Activated T-helper 2 cell treated with anti-CD3 and anti-CD28 coated beads, Interferon-gamma antibody, Interleukin-2, Interleukin-4, amounts not matched to agents 10 μg/mL and 5 μg/mL and 100 μg/mL, durations not matched to agents 14 hours and 24 hours and 36 hours (primary cell): ENCODE measurements around the gene LRRN2. TPM values are rescaled to one million over a fixed set of nuclear protein-coding genes. Genes with fewer than 3 reads are reported as not detected.

ENCODE experiments used
- DNase-seq: peaks from one replicate; pipeline ENCODE4 v3.0.0; 2021; ENCODE audit warnings: low spot score
- H3K27ac Mint-ChIP-seq: one replicate; pipeline ENCODE4 v1.8.0; 2021; ENCODE audit warnings: mixed read lengths
- H3K27me3 Mint-ChIP-seq: one replicate; pipeline ENCODE4 v1.8.0; 2021; ENCODE audit warnings: low read depth, mixed read lengths
- H3K36me3 Mint-ChIP-seq: one replicate; pipeline ENCODE4 v1.8.0; 2021; ENCODE audit warnings: low read depth, mixed read lengths
- H3K4me1 Mint-ChIP-seq: one replicate; pipeline ENCODE4 v1.8.0; 2021; ENCODE audit warnings: low read depth, mixed read lengths
- H3K4me3 Mint-ChIP-seq: one replicate; pipeline ENCODE4 v1.8.0; 2021; ENCODE audit warnings: low read depth, mild to moderate bottlenecking, moderate library complexity, mixed read lengths
- H3K9me3 Mint-ChIP-seq: one replicate; pipeline ENCODE4 v1.8.0; 2021; ENCODE audit warnings: mixed read lengths
- intact Hi-C: fragments of 100-400 bp; cut with micrococcal nuclease; formaldehyde crosslinking; loops from one replicate; pipeline ENCODE4 v1.15.1; 2023
- total RNA-seq: library from RNA; stranded (reverse); gene quantifications from 2 replicates; pipeline ENCODE4 v1.2.3, GENCODE V29; 2022

Gene LRRN2
- total RNA-seq, 1 donor from 2014 or later: not detected

DNA sequence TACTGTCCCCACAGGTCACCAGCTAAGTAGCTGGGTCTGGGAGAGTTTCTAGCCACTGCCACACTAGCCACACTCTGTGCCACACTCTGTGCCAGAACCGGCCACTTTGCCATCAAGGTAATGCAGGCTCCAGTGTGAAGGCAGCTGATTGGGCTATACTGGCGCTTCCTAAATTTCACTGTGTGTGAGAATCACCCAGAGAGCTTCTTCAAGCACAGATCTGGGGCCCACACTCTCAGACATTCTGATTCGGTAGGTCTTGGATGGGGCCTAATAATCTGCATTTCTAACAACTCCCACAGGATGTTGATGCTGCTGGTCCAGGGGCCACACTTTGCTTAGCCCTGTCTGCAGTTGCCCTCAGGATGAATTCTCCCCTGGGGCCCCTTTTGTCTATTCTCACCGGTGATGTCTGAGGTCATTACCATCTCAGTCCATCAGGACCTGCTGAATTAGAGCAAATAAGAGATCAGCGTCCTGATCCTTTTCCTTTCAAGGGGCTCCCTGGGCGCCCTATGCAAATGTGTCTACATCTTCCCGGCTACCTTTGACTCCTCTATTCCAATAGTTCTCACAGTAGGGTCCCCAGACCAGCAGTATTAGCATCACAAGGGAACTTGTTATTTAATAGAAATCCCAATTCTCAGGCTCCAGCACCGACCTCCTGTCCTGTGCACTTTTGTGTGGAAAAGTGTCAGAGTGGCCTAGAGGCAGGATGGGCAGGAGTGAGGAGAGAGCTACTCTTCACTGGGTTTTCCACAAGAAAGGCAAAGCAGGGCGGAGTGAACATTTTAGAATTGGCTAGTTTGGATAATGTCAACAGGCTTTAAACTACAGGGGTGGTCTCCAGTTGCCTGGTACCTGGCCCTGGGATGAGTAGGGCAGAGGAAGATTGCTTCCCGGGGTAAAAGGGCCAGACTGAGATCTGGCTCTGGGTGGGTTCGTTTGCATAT, 24.7 kb upstream of the LRRN2 start:
- Mint-ChIP-seq H3K9me3 (no peaks in the 10 kb centered on the region), H3K36me3 (no peaks in the 10 kb centered on the region), H3K4me1 (peaks cover 7% of the 10 kb centered on the region), H3K27ac (no peak overlapping the region), H3K4me3 (no peak overlapping the region), H3K27me3 (peaks cover 39% of the 10 kb centered on the region)
- intact Hi-C loops: no loop called here
- no peak for DNase-seq

DNA sequence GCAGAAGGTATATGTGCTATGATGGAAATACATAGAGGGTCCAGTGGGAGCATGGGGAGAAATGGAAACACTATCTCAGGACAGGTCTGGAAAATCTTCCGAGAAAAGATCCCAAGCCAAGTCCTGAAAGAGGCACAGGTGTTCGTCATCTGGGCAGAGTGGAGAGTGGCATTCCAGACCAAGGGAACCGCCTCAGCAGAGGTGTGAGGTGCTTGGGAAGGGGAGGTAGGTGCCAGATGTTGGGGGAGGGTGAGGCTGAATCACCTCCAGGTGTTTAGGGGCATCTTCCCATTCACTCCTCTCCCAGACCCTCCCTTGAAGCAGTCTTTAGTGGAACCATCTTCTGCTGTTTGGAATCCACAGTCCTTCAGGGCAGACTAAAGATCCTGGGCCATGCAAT, 23.5 kb upstream of the LRRN2 start:
- Mint-ChIP-seq H3K4me1 (peaks cover 7% of the 10 kb centered on the region), H3K9me3 (no peaks in the 10 kb centered on the region), H3K27ac (no peak overlapping the region), H3K27me3 (peaks cover 36% of the 10 kb centered on the region), H3K36me3 (no peaks in the 10 kb centered on the region), H3K4me3 (no peak overlapping the region)
- DNase-seq: no peak
- intact Hi-C loops: no loop called here

DNA sequence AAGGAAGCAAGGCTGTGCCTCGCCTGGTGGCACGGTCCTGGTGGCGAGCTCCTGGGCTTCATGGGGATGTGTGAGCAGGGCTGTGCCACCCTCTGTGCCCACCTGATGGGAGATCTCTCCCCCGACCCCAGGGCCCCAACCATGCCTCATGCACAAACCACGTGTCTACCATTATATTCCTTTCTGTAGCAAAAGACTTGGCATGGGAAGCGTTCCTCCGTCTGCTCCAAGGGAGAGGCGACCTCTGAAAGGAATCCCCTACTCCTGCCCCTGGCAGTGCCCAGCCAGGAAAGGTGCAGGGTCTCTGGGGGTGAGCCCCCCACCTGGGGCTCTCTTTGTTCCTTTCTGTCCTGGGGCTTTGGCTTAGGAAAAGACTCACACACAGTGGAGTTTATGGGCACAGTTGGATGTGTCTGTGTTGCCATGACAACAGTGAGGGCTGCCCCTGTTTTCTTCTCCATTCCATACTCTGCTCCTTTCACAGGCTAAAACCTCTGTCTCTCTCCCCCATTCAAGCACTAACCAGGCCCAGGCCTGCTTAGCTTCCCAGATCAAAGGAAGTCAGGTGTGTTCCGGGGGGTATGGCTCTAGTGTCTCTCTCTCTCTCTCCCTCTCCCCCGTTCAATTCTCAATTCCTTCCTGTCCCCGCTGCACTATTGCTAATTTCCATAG, 21.4 kb upstream of the LRRN2 start:
- Mint-ChIP-seq H3K4me1 (peaks cover 7% of the 10 kb centered on the region), H3K9me3 (no peaks in the 10 kb centered on the region), H3K36me3 (no peaks in the 10 kb centered on the region), H3K27me3 (peaks cover 20% of the 10 kb centered on the region), H3K27ac (no peak overlapping the region), H3K4me3 (no peak overlapping the region)
- no peak for DNase-seq
- intact Hi-C loops: no loop called here

DNA sequence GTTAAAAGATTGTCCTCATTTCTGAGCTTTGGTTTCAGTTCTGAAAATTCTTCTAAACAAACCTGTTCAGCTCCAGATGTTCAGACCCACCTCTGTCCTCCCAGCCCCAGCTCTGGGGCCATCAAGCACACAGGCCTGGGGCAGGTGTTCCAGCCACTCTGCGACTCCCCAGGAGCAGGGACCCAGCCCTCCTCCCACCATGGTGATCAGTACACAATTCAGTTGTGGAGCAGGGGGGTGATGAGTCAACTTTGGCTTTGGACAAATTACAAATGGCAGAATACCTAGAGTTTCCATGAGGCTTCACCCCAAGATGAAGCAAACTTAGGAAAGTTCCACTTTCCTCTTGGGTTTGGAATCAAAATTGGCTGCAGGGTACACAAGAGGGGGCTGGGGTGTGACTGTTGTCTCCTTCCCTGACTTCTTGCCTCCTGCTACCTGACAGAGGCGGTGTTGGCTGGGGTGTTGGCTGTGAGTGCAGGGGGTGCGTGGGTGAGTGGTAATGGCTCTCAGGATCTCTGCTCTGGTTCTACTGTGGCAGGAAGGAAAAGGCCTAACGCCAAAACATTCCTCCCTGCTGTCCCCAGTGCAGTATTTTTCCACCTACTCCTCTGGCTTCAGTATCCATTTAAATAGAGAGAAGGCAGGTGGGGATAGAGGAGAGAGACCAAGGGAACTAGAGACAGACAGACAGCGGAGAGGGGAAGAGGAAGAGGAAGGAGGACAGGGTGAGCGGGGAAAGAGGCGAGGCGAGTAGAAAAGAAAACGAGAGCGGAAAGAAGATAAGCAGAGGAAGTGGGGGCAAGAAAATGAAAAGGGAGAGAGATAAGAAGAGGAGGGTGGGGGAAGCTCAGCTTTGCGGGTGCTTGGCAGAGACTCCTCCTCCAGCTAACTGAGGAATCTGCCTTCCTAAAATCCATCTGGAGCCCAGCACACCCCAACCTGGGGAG, 20.6 kb upstream of the LRRN2 start:
- Mint-ChIP-seq H3K36me3 (no peaks in the 10 kb centered on the region), H3K27ac (no peak overlapping the region), H3K9me3 (no peaks in the 10 kb centered on the region), H3K4me3 (no peak overlapping the region), H3K4me1 (peaks cover 7% of the 10 kb centered on the region), H3K27me3 (peaks cover 16% of the 10 kb centered on the region)
- no peak for DNase-seq
- intact Hi-C loops: no loop called here

DNA sequence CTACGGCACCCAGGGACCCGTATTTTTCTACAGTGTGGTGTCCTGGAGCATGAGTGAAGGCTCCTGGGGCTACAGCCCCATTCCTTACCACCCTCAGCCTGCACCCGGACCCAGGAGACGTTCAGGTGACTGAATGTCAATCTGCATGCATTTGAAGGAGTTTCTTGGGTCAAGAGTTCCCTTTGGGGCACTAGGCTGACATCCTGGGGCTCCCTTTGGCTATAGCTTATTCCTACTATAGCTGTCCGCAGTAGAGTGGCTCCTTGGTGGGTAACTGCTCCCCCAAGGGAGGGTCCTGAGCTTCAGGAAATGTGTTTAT, 19.9 kb upstream of the LRRN2 start:
- intact Hi-C loops: no loop called here
- Mint-ChIP-seq H3K9me3 (no peaks in the 10 kb centered on the region), H3K27ac (no peak overlapping the region), H3K4me3 (no peak overlapping the region), H3K4me1 (peaks cover 7% of the 10 kb centered on the region), H3K36me3 (no peaks in the 10 kb centered on the region), H3K27me3 (peaks cover 9% of the 10 kb centered on the region)
- DNase-seq: no peak

DNA sequence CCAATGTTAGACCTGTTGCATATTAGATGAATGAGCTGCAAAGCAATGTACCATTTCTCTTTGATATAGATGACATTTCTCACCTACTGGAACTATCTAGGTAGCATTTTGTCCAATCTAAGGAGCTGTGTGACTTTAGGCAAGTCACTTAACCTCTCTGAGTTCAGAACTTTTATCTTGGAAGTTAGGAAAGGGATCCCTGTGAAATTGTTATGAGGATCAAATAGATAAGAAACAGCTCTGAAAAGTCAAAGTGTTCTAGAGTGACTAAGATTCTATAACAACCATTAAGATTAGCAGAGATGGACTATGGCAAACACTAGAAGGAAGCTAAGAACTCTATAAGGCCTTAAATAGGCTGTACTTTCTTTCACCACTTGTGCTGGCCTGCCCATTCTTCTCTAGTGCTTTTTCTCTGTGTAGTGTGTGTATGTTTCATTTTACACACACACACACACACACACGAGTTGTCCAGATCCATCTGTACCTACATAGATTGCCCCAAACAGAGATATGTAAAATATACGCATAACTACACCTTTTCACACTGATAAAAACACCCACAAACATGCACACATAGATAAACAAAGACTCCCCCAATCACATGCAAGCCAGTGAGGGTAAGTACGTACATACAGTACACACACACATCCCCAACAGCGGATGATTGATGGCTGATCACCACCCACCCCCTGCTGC, 19.4 kb upstream of the LRRN2 start:
- DNase-seq: no peak
- no peak overlapping the region for H3K4me3 Mint-ChIP-seq

DNA sequence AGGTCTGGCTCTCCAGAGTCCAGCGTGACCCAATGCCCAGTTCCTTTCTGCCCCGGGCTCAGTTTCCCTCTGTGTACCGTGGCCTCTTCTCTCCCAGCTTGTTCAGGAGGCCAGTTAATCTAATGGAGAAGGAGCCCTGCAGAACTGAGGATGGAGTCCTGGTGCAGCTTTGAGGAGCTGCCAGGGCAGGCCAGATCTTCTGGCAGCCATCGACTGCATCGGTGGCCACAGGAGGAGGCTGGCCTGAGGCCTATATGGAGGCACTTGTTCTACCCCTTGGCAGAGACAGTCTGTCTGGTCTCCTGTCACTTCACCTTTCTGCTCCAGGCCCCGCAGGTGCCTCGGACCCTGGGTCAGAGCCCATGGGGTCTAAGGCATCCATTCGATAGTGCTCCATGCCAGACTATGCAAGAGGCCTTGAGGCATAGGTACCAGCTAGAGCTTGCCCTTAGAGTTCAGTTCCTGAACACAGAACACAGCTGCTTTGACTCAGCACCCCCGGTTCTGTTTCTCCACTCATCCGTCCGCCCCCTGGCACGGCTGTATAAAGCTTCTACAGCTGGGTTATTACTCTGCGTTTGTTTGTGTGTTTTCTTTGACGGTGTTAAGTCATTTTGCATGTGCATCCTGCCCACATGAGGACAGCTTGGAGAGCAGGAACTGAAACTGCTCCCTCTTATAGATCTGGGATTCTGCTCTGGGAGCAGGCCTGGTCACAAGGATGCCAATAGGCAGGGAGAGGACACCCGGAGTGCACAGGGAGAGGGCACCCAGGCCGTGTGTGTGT, 18.5 kb upstream of the LRRN2 start:
- Mint-ChIP-seq H3K9me3 (no peaks in the 10 kb centered on the region), H3K4me1 (peaks cover 10% of the 10 kb centered on the region), H3K27ac (no peak overlapping the region), H3K27me3 (peaks cover 4% of the 10 kb centered on the region), H3K4me3 (no peak overlapping the region), H3K36me3 (no peaks in the 10 kb centered on the region)
- intact Hi-C loops: no loop called here
- DNase-seq: no peak

More for the DNA sequence above, 19.4 kb upstream of the LRRN2 start:
- Mint-ChIP-seq H3K36me3 (no peaks in the 10 kb centered on the region), H3K27me3 (peaks cover 7% of the 10 kb centered on the region), H3K4me1 (peaks cover 7% of the 10 kb centered on the region), H3K9me3 (no peaks in the 10 kb centered on the region), H3K27ac (no peak overlapping the region)
- intact Hi-C loops: no loop called here

DNA sequence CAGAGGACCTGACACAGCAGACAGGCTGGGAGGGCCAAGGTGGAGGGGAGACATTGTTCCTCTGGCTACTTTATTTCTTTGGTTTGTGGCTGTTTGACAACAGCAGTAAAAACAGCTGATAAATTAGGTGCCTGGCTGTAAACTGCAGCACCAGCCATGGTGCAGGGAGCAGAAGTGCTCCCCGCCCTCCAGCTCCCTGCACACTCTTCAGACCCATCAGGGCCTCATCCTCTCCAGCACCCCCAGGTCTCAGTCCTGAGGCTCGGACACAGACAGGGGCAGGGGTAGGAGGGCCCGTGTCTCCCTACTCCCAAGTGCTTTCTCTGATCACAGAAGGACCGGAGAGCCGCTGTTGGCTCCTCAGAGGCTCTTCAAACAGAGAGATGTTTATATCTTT, 17.7 kb upstream of the LRRN2 start:
- no peak overlapping the region for H3K27ac Mint-ChIP-seq
- intact Hi-C loops: no loop called here
- no peaks in the 10 kb centered on the region for H3K9me3 Mint-ChIP-seq
- no peaks in the 10 kb centered on the region for H3K36me3 Mint-ChIP-seq
- DNase-seq: no peak
- H3K27me3 Mint-ChIP-seq: peaks cover 4% of the 10 kb centered on the region
- no peak overlapping the region for H3K4me3 Mint-ChIP-seq
- H3K4me1 Mint-ChIP-seq: peaks cover 10% of the 10 kb centered on the region

DNA sequence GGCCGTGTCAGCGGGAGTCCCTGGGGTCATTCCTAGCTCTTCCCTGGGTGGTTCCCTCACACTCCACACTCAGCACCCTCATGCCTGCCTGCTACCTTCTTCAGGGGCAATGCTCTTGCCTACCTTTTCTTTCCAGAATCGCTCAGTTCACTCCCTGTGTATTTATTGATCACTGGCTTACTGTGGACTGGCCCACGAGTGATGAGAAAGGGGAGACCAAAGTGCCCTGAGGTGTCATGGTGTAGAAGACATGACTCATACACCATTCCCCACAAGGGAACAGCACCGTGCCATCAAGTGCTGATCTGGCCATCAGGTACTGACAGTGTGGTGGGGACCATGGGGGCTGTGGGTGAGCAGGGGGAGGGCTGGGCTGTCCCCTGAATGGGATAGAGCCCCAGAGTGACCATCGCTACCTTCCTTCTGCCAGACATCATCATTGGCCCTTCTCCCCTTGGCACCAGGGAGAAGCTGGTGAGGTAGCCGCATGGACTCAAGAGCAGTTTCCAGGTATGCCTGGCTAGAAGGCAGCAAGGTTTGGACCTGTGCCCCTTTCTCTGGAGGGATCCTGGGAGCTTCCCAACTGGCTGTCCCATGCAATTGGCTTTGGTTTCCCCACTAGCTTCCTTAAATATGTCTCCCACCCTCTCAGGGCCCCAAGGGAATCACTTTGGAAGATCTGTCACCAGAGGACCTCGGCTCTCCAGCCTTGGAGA, 17.2 kb upstream of the LRRN2 start:
- H3K9me3 Mint-ChIP-seq: no peaks in the 10 kb centered on the region
- intact Hi-C loops: no loop called here
- H3K36me3 Mint-ChIP-seq: no peaks in the 10 kb centered on the region
- H3K27me3 Mint-ChIP-seq: peaks cover 4% of the 10 kb centered on the region
- H3K4me3 Mint-ChIP-seq: no peak overlapping the region
- no peak for DNase-seq
- H3K4me1 Mint-ChIP-seq: peaks cover 10% of the 10 kb centered on the region
- H3K27ac Mint-ChIP-seq: no peak overlapping the region

DNA sequence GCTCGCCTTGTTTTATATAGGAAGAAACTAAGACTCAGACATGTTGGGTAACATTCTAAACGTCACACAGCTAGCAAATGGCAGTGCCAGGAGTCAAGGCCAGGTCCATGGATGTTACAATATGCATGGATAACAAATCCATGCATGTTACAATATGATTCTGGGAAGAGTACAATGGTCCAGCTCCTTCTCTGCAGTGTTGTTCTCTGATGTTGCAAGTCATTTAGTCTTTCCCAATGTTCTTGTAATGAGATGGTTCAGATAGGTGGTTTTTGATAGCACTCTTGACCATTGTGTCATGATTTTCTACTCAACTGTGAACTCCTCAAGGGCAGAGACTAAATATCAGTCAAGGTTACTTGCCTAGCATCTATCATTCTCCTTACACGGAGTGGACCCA, 15.7 kb upstream of the LRRN2 start:
- H3K4me1 Mint-ChIP-seq: peaks cover 6% of the 10 kb centered on the region
- no peaks in the 10 kb centered on the region for H3K9me3 Mint-ChIP-seq
- H3K27ac Mint-ChIP-seq: no peak overlapping the region
- no peaks in the 10 kb centered on the region for H3K36me3 Mint-ChIP-seq
- intact Hi-C loops: no loop called here
- DNase-seq: no peak
- H3K4me3 Mint-ChIP-seq: no peak overlapping the region
- H3K27me3 Mint-ChIP-seq: peaks cover 10% of the 10 kb centered on the region

DNA sequence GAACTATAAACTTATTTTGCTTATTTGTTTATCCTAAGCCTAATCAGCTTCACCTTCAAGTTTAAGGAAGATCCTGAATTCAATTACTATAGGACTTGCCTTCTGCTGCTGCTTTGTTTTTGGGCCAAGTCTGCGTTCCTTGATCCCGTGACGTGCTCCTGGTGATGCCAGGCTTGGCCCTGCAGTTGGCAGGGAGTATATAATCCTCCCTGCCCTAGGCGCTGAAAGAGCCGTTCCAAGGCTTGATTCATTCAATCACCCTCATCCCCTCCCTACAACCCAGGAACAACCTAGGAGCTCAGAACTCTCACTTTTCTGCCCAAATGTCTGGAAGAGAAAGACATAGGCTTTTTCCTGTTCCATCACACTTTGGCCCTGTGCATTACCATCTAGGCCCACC, 12.4 kb upstream of the LRRN2 start:
- no peak overlapping the region for H3K4me3 Mint-ChIP-seq
- no peaks in the 10 kb centered on the region for H3K9me3 Mint-ChIP-seq
- peaks cover 19% of the 10 kb centered on the region for H3K27me3 Mint-ChIP-seq
- DNase-seq: no peak
- peaks cover 3% of the 10 kb centered on the region for H3K4me1 Mint-ChIP-seq
- H3K36me3 Mint-ChIP-seq: no peaks in the 10 kb centered on the region
- intact Hi-C loops: no loop called here
- no peak overlapping the region for H3K27ac Mint-ChIP-seq
